22Rv1 (cell line): ENCODE results near the gene KPNA2.
"Not testable (repeated sequence)": the region's sequence is repeated elsewhere in the genome, so short reads cannot be mapped to it uniquely, and the experiment has no call there.

Experiments
- H3K27ac ChIP-seq: fragments of 450-650 bp; 2 replicates; pipeline ENCODE4 v1.5.1; 2017
- ZFX ChIP-seq: fragments of 450-650 bp; IDR thresholded peaks from 2 replicates; pipeline ENCODE4 v1.6.1; 2017; ENCODE audit warnings: antibody characterized with exemption, borderline replicate concordance
- TF ChIP-seq, protein P1 (sequence below): fragments of 450-650 bp; IDR thresholded peaks from 2 replicates; pipeline ENCODE4 v1.5.1; 2017; ENCODE audit warnings: mild to moderate bottlenecking

The KPNA2 gene

DNA sequence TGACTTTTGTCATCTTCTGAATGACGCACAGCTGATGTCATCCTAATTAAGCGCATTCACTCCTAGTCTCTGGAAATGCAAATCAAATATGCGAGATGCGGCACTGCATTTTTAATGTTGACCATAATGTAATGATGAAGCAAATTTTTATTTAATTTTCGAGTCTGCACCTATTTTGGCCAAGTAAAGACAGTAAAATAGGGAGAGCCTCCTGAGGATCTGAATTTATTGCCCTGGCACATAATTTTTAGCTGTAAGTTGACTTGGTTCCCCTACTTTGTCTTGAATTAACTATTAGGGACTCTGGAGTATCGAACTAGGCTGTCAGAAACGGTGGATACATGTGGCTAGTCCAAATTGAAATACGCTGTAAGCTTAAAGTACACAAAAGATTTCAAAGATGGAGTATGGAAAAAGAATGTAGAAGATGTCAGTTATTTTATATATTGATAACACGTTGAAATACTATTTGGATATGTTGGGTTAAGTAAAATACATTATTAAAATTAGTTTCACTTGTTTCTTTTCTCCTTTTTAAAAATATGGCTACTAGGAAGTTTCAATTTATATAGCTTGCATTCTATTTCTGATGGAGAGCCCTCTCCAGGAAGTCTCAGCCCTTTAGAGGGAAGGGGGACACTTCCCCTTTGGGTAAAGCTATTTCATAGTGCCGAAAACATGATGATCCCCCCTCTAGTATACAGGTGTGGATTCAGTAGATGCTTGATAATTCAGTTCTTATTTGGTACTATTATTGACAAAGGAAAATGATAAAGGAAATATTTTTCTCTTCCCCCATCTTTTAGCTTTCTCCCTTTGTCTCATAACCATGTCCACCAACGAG lies 991 bp downstream of the KPNA2 start:
- peak overlapping the region; percentile 82 for H3K27ac ChIP-seq
- TF ChIP-seq, protein P1, sequence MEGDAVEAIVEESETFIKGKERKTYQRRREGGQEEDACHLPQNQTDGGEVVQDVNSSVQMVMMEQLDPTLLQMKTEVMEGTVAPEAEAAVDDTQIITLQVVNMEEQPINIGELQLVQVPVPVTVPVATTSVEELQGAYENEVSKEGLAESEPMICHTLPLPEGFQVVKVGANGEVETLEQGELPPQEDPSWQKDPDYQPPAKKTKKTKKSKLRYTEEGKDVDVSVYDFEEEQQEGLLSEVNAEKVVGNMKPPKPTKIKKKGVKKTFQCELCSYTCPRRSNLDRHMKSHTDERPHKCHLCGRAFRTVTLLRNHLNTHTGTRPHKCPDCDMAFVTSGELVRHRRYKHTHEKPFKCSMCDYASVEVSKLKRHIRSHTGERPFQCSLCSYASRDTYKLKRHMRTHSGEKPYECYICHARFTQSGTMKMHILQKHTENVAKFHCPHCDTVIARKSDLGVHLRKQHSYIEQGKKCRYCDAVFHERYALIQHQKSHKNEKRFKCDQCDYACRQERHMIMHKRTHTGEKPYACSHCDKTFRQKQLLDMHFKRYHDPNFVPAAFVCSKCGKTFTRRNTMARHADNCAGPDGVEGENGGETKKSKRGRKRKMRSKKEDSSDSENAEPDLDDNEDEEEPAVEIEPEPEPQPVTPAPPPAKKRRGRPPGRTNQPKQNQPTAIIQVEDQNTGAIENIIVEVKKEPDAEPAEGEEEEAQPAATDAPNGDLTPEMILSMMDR, result no peak
- no peak for TF ChIP-seq ZFX

DNA sequence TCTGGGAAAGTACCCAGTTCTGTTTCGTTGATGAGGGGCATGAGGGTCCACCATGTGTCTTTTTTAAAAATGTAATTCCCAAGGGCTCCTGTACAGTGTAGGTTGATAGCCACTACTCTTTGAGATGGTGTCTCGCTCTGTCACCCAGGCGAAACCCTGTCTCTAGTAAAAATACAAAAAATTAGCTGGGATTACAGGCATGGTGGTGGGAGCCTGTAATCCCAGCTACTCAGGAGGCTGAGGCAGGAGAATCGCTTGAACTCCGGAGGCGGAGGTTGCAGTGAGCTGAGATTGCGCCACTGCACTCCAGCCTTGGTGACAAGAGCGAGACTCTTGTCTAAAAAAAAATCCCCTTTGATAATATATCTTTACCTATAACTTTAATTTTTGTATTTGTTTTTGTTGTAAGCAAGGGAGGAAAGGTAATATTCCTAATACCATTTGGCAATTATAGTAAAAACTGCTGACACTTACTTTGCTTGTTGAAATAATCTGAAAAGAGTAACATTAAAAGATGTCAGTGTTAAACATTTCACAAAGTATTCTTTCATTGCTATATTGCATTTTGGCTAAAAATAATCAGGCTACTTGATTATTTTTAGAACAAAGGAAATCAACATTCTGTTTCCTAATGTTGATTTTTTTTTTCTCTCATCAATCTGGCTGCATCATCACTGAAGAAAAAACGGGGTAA lies 11.8 kb downstream of the KPNA2 start:
- no peak for TF ChIP-seq ZFX
- TF ChIP-seq, protein P1, result no peak
- peak overlapping the region; percentile 17; the same call in 1 of the 2 replicates for H3K27ac ChIP-seq

DNA sequence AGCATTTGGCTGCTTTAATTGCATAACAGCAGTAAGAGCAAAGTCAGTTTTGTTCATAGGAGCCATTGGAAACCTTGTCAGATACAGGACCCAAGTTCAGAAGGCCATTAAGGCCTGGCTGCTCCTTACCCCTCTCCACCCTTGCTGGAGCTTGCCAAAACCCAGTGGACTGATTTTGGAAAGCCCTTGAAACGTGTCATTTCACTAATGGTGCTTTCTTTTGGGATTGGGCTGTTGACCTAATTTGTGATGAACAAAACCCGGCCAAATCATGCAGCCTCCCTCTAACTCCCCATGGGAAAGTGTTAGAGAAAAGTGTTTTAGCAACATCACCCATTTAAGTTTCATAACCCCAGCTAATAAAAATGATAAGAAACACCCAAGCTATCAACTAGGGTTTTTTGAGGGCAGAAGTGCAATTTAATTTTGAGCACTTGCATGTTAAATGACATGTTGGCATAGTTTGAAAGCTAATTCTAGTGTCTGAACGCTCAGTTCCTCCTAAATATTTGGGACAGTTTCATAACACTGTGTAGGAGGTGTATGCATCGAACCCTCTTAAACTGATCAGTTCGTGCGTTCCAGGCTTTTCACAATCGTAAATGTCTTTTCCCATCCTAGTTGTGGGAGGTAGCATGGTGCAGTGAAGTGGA lies 12.5 kb downstream of the KPNA2 start:
- H3K27ac ChIP-seq, result peak overlapping the region; percentile 17; the same call in 1 of the 2 replicates

DNA sequence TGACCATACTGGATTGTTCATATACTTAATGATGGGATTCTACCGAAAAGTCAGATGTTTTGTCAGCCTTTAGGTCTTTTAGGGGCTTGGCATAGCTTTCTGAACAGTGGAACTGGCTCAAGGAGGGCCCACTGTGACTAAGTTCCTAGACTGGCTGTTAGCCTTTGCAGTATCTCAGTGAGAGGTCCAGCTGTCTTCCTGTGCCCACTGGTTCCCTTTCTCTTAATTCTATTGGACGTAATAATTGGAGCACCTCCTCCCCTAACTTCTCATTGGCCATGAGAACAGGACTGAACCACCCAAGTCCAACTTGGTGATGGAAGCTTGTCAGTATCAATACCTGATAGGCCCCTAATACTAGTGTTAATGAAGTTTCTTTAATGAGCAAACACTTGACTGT lies 13.5 kb downstream of the KPNA2 start:
- H3K27ac ChIP-seq, result no peak overlapping the region
- TF ChIP-seq, protein P1, result no peak
- TF ChIP-seq ZFX, result no peak

DNA sequence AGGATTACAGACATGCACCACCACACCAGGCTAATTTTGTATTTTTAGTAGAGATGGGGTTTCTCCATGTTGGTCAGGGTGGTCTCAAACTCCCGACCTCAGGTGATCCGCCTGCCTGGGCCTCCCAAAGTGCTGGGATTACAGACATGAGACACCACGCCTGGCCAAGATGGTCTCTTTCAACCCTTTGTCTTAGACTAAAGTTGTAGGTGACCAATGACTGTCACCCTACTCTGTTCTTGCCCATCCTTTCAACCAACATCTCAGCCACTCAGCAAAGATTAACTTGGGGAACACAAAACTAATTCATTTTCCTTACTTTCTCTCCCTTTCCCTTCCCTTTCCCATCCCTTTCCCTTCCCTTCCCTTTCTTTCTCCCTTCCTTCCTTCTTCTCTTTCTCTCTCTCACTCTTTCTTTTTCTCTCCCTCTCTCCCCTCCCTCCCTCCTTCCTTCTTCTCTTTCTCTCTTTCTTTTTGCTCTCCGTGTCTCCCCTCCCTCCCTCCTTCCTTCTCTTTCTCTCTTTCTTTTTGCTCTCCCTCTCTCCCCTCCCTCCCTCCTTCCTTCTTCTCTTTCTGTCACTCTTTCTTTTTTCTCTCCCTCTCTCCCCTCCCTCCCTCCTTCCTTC lies 14.4 kb downstream of the KPNA2 start:
- H3K27ac ChIP-seq, result not testable (repeated sequence)

DNA sequence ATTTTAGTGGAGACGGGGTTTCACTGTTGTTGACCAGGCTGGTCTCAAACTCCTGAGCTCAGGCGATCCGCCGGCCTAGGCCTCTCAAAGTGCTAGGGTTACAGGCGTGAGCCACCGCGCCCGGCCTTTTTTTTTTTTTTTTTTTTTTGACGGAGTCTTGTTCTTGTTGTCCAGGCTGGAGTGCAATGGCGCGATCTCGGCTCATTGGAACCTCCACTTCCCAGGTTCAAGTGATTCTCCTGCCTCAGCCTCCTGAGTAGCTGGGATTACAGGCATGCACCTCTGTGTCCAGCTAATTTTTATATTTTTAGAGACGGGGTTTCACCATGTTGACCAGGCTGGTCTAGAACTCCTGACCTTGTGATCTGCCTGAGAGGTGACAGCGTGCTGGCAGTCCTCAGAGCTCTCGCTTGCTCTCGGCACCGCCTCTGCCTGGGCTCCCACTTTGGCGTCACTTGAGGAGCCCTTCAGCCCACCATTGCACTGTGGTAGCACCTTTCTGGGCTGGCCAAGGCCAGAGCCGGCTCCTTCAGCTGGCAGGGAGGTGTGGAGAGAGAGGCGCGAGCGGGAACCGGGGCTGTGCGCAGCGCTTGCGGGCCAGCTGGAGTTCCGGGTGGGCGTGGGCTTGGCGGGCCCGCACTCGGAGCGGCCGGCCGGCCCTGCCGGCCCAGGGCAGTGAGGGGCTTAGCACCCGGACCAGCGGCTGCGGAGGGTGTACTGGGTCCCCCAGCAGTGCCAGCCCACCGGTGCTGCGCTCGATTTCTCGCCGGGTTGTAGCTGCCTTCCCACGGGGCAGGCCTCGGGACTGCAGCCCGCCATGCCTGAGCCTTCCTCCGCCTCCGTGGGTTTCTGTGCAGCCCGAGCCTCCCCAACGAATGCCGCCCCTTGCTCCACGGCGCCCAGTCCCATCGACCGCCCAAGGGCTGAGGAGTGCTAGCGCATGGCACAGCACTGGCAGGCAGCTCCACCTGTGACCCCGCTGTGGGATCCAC lies 16.1 kb downstream of the KPNA2 start:
- H3K27ac ChIP-seq, result not testable (repeated sequence)

DNA sequence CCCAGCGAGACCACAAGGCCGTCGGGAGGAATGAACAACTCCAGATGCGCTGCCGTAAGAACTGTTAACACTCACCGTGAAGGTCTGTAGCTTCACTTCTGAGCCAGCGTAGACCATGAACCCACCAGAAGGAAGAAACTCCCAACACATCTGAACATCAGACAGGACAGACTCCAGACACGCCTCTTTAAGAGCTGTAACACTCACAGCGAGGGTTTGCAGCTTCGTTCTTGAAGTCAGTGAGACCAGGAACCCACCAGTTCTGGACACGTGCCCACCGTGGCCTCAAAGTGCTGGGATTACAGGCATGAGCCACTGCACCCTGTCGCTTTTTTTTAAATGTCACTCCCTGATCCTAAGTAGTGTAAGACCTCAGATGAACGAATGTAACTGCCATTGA lies 17.3 kb downstream of the KPNA2 start:
- TF ChIP-seq ZFX, result no peak
- TF ChIP-seq, protein P1, result no peak
- no peak overlapping the region for H3K27ac ChIP-seq
